ENCODE data around the gene OSGEPL1.
"Not testable (repeated sequence)": the region's sequence is repeated elsewhere in the genome, so short reads cannot be mapped to it uniquely, and the experiment has no call there.

OSGEPL1 gene

DNA sequence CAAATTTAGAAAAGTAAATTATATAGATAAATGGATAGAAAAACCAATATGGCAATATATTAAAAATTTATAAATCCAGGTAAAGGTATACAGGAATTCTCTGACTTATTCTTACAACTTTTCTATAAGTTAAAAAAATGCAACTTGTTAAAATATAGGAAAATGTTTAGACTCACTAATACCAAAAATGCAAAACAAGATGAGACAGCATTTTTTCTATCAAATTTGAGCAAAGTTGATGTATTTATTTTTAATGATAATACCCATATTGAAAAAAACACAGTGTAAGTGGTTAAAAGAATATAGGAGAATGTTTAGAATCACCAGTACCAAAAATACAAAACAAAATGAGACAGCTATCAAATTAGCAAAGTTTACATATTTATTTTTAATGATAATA, 35.7 kb downstream of the OSGEPL1 start:
- no peak for DNase-seq

DNA sequence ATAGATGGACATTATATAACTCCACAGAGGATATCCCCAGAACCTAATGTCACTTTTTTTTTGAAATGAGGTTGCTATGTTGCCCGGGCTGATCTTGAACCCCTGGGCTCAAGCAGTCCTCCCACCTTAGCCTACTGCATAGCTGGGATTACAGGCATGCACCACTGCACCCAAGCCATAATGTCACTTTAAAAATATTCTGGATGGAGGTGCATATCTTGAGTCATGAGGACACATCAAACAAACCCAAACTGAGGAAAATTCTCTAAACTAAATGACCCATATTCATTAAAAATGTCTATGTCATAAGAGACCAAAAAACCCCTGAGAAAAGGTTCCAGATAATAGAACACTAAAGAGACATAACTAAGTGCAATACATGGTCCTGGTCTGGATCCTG, 36.3 kb downstream of the OSGEPL1 start:
- no peak for DNase-seq

DNA sequence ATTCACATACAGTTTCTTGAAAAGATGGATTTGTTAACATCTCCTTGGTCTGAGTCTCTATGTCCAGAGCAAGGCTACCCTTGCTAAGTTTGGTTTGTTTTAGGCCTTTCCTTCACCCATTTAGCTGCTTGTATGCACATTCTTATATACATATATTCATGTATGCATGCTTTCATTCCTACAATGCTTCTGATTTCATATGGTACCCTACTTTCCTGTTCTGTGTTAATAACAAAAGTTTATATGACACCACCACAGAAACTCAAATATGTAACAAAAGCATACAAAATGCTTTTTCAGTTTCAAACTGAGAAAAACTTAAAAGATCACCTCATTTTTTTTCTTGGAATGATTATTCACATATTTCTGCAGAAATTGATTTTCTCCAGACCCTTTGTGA, 39.4 kb downstream of the OSGEPL1 start:
- no peak for DNase-seq

DNA sequence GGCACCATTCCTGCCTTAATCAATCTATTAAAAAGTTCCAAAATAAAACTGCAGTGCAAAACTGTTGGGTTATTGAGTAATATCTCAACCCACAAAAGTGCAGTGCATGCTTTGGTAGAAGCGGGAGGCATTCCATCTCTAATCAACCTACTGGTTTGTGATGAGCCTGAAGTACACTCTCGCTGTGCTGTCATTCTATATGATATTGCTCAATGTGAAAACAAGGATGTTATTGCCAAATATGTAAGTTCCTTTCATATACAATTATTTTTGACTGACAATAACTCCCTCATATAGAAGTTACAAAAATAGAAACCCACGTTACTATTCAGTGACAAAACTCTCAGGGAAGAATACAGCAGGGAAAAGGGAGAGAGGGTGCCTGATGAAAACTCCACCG, 43.0 kb downstream of the OSGEPL1 start:
- DNase-seq, result no peak

DNA sequence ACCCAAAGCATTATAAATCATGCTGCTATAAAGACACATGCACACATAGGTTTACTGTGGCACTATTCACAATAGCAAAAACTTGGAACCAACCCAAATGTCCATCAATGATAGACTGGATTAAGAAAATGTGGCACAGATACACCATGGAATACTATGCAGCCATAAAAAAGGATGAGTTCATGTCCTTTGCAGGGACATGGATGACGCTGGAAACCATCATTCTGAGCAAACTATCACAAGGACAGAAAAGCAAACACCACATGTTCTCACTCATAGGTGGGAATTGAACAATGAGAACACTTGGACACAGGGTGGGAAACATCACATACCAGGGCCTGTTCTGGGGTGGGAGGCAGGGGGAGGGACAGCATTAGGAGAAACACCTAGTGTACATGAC, 45.0 kb downstream of the OSGEPL1 start:
- DNase-seq, result not testable (repeated sequence)

DNA sequence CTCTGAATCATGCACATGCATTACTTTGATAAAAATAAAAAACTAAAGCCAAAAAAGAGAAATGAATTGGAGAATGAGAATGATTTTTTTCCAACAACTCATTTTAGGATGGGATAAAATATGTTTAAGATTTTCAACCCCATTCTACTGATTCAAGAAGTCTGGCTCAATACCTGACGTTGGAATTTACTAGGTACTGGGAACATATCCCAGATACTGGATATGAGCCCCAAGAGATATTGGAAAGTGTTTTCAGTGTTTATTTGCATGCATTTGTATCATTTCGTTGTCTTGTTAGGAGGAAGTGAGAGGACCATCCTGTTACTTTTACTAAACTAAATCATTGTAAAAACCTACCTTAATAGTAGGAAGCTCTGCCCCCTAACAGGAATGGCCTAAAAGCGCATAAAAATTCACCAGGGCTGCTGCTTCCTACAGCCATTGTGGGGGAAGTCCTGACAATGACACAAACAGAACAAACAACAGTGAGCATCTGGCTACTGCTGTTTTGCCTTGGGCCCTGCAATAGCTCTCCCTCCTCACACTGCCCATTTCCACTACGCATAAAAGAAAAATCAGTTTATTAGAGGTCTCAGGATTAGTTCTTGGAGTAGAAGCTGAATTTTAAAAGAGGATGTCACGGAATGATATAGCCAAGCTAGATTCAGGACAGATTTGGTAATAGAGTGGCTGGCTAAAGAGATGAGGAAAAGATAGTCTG, 52.9 kb downstream of the OSGEPL1 start:
- DNase-seq, result no peak

DNA sequence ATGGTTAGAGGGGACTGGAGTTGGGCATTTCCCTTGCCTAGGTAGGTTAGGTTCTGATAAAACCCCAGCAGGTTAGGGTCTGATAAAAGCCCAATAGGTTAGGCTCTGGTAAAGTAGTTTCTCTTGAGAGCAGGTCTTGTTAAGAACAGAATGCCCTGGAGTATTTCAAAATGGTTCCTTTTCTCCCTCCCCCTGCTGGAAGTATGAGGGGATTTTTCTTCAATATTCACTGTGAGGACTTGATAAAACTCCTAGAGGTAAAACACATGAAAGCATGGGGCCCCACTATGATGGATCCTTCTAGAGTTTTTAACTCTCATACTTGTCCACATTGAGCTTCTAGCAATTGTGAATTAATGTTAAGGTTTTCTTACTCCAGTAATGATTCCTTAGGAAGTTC, 60.5 kb downstream of the OSGEPL1 start:
- no peak for DNase-seq

DNA sequence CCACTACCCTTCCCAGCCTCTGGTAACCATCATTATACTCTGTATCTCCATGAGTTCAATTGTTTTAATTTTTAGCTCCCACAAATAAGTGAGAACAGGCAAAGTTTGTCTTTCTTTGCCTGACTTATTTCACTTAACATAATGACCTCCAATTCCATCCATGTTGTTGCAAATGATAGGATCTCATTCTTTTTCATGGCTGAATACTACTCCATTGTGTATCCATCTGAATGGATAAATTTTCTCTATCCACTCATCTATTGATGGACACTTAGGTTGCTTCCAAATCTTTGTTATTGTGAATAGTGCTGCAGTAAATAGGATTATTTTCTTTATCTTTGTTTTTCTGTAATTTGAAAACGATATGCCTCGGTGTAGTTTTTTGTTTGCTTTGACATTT, 61.9 kb downstream of the OSGEPL1 start:
- no peak for DNase-seq

DNA sequence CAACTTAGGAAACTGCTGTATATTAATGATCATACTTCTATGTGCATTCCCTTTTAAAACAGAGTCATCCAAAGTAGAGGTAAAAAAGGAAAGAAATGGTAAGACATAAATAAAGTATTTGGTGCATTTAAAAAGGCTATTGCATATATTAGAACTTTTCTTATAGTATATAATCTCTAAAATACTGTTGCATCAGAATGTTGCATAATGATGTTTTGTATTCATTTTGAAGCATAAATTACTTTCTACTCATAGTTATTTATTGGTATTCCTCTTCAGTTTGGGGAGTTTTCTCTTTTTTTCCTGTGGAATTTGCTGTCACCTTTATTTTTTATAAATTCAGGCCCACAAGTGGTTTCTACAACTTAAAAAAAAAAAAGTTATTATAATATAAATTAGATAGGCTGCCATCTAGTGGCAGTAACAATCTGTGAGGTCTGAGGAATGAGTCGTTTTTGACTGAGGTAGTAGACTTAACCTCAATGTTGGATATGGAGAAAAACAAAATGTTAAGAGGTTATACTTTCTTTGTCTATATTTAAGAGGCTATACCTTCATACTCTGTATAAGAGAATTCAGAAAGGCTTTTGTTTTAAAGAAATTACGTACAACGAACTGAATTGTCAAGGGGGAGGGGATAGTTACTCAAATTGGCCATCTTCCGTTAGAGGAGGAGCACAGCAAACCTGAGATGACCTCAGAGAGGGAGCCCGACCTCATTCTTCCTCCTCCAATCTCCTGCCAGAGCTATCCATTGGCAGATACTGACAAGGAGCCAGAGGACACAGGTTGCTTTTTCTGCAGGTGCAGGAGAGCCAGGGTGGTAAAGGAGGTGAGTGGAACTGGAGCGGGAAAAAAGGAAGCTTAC, 64.3 kb downstream of the OSGEPL1 start:
- DNase-seq, result peak; percentile 40 to 72

Measured in CD4-positive, alpha-beta T cell treated with Interferon alpha-2 for 1 hour (primary cell).